GM18868 (cell line): ENCODE results near the gene PON1.

Source experiments
- ATAC-seq: cut with Tn5 transposase; IDR thresholded peaks from one replicate; pipeline ENCODE4 v1.9.1; 2021; ENCODE audit warnings: mild to moderate bottlenecking, moderate library complexity; ENCODE audit not compliant: unreplicated experiment

Gene PON1

DNA sequence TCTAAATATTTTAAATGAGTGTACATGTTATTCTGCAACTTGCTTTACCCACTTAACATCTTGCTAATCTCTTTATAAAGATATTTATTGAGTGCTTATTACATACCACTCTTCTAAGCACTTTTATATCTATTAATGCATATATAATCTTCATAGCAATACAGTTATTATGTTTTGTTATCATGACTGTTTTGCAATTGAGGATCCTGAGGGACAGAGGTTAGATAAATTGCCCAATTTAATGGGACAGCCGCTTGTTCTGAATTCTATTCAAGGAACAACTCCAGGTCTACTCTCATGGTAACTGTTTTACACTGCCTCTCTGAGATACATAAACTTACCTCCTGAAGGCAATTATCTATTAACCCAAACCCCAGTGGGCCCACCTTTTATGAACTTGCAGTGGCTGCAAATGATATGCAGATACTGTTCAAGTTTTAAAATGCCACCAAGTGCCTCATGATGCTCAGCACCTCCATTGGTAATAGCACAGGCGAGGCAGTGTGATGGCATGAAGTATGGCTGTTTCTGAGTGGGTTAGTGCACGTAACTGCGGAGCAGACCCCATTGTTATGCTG, 60.5 kb downstream of the PON1 start:
- no peak for ATAC-seq

DNA sequence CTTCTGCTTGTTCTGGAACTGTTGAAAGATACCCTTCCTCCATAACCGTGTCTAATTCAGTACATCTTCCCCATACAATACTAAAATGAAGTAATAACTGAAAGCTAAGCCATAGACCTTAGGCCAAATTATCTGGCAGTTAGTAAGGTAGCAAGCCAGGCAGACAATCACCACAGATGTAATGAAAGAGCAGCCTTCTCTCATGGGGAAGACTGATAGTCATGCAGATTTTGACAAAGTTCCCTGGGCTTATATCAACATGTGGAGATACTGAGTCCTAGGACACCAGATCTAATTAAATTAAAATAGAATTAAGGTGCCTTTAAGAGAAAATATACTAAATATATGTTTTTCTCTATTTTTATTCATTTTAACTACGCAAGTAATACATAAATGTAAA, 61.5 kb downstream of the PON1 start:
- no peak for ATAC-seq

DNA sequence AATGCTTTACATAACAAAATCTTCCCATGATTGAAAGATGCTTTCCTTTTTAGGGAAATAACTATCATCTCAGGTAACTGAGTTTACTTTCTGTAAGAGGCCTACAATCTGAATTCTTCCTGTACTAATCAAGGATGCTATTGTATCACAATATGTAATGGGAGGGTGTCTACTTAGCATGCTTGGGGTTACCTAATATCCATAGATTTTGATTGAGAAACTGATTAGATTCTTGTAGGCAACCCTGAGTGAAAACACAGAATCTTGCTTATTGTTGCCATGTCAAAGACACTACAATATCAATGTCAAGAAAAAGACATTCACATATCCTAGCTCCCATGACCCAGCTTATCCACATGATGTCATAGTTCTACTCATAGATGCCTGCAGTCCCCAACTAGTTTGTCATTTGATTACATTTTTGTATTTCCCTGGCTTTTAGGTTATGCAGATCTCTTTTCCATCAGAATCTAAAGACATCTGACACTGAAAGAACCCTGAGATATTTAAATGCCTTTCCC, 62.4 kb downstream of the PON1 start:
- ATAC-seq, result no peak

DNA sequence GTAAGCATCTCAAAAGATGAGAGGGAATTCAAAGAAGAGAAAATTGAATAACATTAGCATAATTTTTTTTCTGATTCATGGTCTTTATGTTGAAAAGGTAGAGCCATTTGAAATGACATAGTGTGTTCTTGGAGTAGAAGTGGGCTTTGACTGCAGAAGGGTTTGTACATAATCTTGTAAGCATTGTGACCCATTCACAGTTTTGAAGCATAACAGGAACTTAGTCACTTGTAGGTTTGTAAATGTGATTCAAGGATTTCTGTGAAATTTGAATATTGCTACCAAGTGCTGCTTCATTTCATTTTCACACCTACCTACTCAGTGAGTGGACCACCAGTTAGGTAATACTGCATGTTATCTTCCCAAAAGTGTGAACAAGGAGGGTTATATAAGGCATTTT, 68.6 kb downstream of the PON1 start:
- ATAC-seq, result no peak

DNA sequence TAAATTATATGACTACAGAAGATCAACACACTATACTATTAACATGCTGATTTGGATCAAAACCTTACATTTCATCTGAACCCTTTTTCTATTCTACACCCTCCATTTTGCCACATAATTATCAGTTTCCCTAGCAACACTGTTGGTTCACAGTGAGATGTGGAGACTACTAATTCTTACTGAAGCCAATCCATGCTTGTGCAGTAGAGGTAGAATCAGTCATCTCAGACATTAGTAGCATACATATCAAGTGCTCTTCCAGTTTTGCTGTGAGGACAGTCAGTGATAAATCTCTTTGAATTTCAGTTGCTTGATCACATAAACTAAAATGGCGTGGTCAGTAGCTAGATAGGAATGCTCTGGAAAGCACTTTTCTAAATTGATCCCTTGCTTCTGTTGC, 70.3 kb downstream of the PON1 start:
- ATAC-seq, result no peak

DNA sequence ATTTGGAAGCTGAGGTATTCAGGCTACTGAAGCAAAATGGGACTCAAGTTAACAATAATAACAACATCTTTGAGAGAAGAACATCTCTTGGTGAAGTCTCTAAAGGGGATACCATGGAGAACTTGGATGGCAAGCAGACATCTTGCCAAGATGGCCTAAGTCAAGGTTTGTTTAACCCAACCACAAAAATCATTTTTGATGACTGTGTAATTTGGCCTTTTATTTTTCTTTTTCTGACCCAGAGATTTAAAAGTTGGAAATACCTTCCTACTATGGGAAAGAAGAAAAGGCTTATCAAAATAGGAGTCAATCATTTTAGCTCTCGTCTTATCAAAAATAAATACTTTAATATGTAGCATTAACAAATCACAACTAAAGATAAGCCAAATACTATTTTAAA, 72.4 kb downstream of the PON1 start:
- ATAC-seq, result no peak

DNA sequence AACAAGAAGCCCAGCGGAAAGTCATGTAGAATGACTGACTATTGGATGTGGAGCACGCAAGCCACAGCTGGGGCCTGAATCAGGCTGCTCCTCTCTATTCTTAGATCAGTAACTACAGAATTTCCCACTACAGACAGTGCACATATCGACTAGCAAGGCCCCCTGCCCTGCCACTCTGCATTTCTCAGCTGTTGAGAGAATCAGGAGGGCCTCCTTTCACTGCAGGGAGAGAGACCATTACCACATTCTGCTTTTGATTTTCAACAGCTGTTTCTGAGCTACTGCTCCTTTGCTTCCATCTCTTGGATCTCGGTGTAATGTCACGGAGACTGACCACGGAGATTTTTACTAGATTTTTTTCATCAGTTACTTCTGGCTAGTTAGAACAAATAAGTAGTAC, 73.8 kb downstream of the PON1 start:
- no peak for ATAC-seq
